Stimulated activated naive CD8-positive, alpha-beta T cell treated with anti-CD3 and anti-CD28 coated beads, Interleukin-15, Interleukin-2, amounts not matched to agents 100 ng/mL and 50 ng/mL, for 24 hours (primary cell): ENCODE measurements around the gene SMIM12.

ENCODE experiments used
- H3K27ac Mint-ChIP-seq: one replicate; pipeline ENCODE4 v1.8.0; 2021; ENCODE audit warnings: mild to moderate bottlenecking, mixed read lengths
- H3K27me3 Mint-ChIP-seq: one replicate; pipeline ENCODE4 v1.8.0; 2021; ENCODE audit warnings: mixed read lengths
- H3K36me3 Mint-ChIP-seq: one replicate; pipeline ENCODE4 v1.8.0; 2021; ENCODE audit warnings: low read depth, mixed read lengths
- H3K4me1 Mint-ChIP-seq: one replicate; pipeline ENCODE4 v1.8.0; 2021; ENCODE audit warnings: low read depth, mixed read lengths
- H3K4me3 Mint-ChIP-seq: one replicate; pipeline ENCODE4 v1.8.0; 2021; ENCODE audit warnings: mild to moderate bottlenecking, mixed read lengths
- H3K9me3 Mint-ChIP-seq: one replicate; pipeline ENCODE4 v1.8.0; 2021; ENCODE audit warnings: mixed read lengths

The SMIM12 gene, protein sequence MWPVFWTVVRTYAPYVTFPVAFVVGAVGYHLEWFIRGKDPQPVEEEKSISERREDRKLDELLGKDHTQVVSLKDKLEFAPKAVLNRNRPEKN

GRCh38 chr1:34859446-34860200 is at the start of gene SMIM12:
SMIM12 (minus strand) TSS chr1:34859749; CDS start chr1:34855977, 3,772 bp downstream.
- Mint-ChIP-seq H3K36me3 (peaks cover 30% of the 10 kb centered on the region), H3K27ac (peak within 1 kb of the TSS; percentile 98), H3K9me3 (no peaks in the 10 kb centered on the region), H3K27me3 (no peaks in the 10 kb centered on the region), H3K4me1 (peaks cover 58% of the 10 kb centered on the region), H3K4me3 (peak within 1 kb of the TSS; percentile 99)

GRCh38 chr1:34908369-34908768 is 48.8 kb upstream of the SMIM12 start:
- Mint-ChIP-seq H3K36me3 (no peaks in the 10 kb centered on the region), H3K9me3 (no peaks in the 10 kb centered on the region), H3K4me3 (no peak overlapping the region), H3K27me3 (no peaks in the 10 kb centered on the region), H3K27ac (no peak overlapping the region), H3K4me1 (no peaks in the 10 kb centered on the region)

DNA sequence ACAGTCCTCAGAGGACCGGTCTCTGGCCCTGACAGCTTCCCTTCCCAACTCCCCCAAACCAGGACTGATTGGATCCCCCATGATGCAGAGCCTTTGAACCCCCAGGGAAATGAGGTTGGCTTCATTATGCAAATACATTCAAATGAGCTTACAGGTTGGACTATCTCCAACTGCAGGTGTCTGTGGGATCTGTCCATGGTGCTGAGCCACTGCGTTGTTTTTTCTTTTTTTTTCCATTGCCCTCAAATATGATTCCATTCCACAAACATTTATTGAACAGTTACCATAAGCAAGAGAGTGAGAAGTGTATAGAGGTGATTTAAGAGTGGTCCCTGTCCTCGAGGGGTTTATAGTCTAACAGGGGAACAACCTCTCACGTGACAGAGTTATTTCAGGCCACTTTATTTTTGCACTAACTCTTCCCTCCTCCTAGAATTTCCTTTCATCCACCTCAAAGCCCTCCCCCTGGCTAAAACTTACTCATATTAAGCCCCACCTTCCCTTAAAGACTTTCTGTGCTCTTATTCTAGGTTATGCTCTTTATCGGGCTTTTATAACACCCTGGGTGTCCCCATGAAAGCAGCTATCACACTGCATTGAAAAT is 48.0 kb upstream of the SMIM12 start:
- no peaks in the 10 kb centered on the region for H3K9me3 Mint-ChIP-seq
- no peaks in the 10 kb centered on the region for H3K4me1 Mint-ChIP-seq
- no peaks in the 10 kb centered on the region for H3K36me3 Mint-ChIP-seq
- no peak overlapping the region for H3K4me3 Mint-ChIP-seq
- H3K27me3 Mint-ChIP-seq, result no peaks in the 10 kb centered on the region
- H3K27ac Mint-ChIP-seq, result no peak overlapping the region

DNA sequence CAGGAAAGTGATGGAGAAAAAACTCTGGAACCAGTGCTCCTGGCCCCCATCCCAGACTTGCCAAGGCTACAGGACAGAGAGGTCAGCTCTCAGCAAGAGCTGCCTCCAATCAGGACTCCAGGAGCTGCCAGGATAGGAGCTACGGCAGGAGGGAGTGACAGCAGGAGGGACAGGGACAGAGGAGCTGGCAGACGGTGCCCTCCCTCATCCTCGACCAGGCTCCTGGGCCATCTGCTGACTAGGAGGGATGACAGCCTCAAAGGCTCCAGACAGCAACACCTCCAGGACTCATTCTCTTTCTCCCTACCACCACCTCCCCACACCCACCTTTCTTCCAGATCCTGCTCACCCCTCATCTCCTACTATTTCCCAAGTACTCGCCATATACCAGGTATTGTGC is 47.2 kb upstream of the SMIM12 start:
- Mint-ChIP-seq H3K27me3 (peaks cover 3% of the 10 kb centered on the region), H3K27ac (no peak overlapping the region), H3K4me3 (no peak overlapping the region), H3K36me3 (no peaks in the 10 kb centered on the region), H3K4me1 (no peaks in the 10 kb centered on the region), H3K9me3 (no peaks in the 10 kb centered on the region)

DNA sequence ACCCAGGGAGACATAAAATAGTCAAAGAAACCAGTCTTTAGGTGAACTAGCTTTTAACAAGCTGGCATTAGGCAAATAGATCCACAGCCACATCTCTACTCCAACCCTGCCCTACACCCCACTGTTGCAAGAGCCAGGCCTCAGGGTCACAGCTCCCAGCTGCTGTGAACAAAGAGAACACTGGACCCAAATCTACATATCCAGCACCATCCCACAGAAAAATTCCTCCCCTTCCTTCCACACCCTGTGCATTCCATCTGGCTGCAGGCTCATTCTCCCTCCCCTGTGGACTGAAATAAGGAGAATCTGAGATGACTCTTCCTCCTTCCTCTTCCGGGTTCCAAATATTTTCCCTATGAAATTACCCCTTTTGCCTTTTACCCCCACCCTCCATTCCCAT is 46.7 kb upstream of the SMIM12 start:
- no peaks in the 10 kb centered on the region for H3K4me1 Mint-ChIP-seq
- H3K36me3 Mint-ChIP-seq, result no peaks in the 10 kb centered on the region
- no peak overlapping the region for H3K4me3 Mint-ChIP-seq
- H3K27me3 Mint-ChIP-seq, result peaks cover 6% of the 10 kb centered on the region
- H3K27ac Mint-ChIP-seq, result no peak overlapping the region
- H3K9me3 Mint-ChIP-seq, result no peaks in the 10 kb centered on the region

DNA sequence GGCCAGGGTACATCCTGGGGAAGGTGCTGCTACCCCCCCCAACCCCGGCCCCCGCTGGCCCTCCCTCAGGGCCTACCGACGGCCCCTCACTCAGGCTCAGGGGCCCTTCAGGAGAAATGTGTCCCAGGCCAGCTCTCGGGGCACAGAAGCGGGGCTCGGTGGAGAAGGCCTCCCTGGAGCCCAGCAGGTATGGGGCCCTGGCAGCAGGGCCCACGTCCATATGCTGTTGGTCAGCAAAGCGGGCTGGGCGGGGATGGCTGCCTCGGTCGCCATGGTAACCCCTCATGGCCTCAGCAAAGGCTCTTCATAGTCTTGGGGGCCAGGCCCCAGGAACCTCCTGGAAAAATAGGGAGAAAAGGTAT is 45.5 kb upstream of the SMIM12 start:
- Mint-ChIP-seq H3K27me3 (peaks cover 6% of the 10 kb centered on the region), H3K9me3 (no peaks in the 10 kb centered on the region), H3K4me1 (no peaks in the 10 kb centered on the region), H3K27ac (no peak overlapping the region), H3K36me3 (no peaks in the 10 kb centered on the region), H3K4me3 (no peak overlapping the region)

DNA sequence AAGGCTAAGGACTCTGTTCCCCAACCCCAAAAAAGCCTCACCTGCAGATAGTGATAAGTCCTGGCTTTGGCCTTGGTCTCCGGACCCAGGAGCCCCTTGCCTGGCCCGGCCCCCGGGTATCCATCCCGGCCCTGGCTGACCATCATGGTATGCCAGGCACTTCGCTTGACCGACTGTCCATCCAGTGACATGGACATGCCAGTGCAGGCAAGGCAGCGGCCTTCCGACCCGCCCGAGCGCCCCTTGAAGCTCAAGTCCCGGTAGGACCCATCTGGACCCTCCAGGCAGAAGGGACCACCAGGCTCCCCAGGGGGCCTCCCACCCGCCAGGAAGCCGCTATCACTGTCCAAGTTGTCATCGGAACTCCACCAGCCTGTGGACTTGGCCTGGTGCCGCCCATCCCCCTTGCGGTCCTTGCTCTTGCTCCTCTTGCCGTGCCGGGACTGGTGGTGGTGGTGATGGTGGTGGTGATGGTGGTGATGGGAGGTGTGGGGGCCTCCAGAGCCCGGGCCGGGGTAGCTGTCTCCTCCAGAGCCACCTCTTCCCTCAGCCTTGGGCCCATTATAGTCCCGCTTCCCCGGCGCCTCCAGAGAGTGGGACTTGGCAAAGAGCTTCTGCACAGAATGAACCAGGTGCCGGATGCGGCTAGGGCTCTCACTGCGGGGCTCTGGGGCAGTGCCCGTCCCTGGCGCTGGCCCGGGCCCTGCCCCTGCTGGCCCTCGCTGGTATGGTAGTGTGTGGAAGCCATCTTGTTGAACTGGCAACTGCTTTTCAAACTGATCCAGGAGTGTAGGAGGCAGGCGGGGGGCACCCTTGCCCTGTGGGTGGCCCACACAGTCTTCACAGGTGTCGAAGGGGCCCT is 44.9 kb upstream of the SMIM12 start:
- peaks cover 6% of the 10 kb centered on the region for H3K27me3 Mint-ChIP-seq
- no peak overlapping the region for H3K27ac Mint-ChIP-seq
- no peaks in the 10 kb centered on the region for H3K4me1 Mint-ChIP-seq
- no peaks in the 10 kb centered on the region for H3K36me3 Mint-ChIP-seq
- no peak overlapping the region for H3K4me3 Mint-ChIP-seq
- H3K9me3 Mint-ChIP-seq, result no peaks in the 10 kb centered on the region

- no peak overlapping the region for H3K4me3 Mint-ChIP-seq
- H3K9me3 Mint-ChIP-seq, result no peaks in the 10 kb centered on the region
- peaks cover 6% of the 10 kb centered on the region for H3K27me3 Mint-ChIP-seq
- no peaks in the 10 kb centered on the region for H3K36me3 Mint-ChIP-seq
- no peaks in the 10 kb centered on the region for H3K4me1 Mint-ChIP-seq
- no peak overlapping the region for H3K27ac Mint-ChIP-seq
Measured at GRCh38 chr1:34901919-34902318, 42.4 kb upstream of the SMIM12 start.

DNA sequence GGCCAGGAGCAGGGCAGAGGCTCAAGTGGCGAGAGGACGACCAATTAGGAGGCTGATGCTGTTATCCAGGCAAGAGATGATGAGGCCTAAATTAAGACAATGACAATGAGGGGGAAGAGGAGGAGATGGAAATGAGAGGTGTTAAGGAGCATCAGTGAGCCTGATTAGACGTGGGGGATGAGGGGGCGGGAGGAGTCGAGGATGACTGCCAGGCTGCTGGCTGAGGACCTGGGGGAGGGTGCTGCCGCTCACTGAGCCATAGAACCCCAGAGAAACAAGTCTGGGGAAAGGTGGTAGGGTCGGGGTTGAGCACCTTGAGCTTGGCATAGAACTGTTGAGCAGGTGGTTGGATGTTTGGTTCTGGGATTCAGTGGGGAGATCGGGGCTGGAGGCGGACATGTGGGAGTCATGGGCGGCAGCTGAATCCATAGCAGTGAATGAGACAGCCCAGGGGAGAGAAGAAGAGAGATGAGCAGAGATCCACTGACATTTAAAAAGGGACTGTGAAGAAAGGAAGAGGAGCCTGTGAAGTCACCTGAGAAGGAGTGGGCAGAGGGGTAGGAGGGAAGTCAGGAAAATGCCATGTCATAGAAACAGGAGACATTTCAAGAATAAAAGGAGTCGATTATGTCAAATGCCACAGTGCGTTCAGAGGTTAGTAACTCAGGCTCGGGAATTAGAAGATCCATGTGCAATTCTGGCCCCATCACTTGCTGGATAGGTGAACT is 41.4 kb upstream of the SMIM12 start:
- Mint-ChIP-seq H3K36me3 (no peaks in the 10 kb centered on the region), H3K4me3 (no peak overlapping the region), H3K27me3 (peaks cover 6% of the 10 kb centered on the region), H3K27ac (no peak overlapping the region), H3K9me3 (no peaks in the 10 kb centered on the region), H3K4me1 (no peaks in the 10 kb centered on the region)

GRCh38 chr1:34899906-34900305 is 40.4 kb upstream of the SMIM12 start:
- Mint-ChIP-seq H3K27me3 (peaks cover 6% of the 10 kb centered on the region), H3K4me3 (no peak overlapping the region), H3K27ac (no peak overlapping the region), H3K36me3 (no peaks in the 10 kb centered on the region), H3K9me3 (no peaks in the 10 kb centered on the region), H3K4me1 (no peaks in the 10 kb centered on the region)

- Mint-ChIP-seq H3K27ac (no peak overlapping the region), H3K36me3 (no peaks in the 10 kb centered on the region), H3K27me3 (peaks cover 6% of the 10 kb centered on the region), H3K9me3 (no peaks in the 10 kb centered on the region), H3K4me1 (no peaks in the 10 kb centered on the region), H3K4me3 (no peak overlapping the region)
Measured at GRCh38 chr1:34899471-34899870, 39.9 kb upstream of the SMIM12 start.

GRCh38 chr1:34898330-34898761 is 38.8 kb upstream of the SMIM12 start:
- H3K27ac Mint-ChIP-seq, result no peak overlapping the region
- no peaks in the 10 kb centered on the region for H3K36me3 Mint-ChIP-seq
- peaks cover 6% of the 10 kb centered on the region for H3K27me3 Mint-ChIP-seq
- H3K4me3 Mint-ChIP-seq, result no peak overlapping the region
- H3K9me3 Mint-ChIP-seq, result no peaks in the 10 kb centered on the region
- H3K4me1 Mint-ChIP-seq, result no peaks in the 10 kb centered on the region

- Mint-ChIP-seq H3K27me3 (peaks cover 2% of the 10 kb centered on the region), H3K9me3 (peaks cover 10% of the 10 kb centered on the region), H3K4me1 (no peaks in the 10 kb centered on the region), H3K4me3 (no peak overlapping the region), H3K27ac (no peak overlapping the region), H3K36me3 (peaks cover 12% of the 10 kb centered on the region)
Measured at GRCh38 chr1:34896612-34897011, 37.1 kb upstream of the SMIM12 start.

DNA sequence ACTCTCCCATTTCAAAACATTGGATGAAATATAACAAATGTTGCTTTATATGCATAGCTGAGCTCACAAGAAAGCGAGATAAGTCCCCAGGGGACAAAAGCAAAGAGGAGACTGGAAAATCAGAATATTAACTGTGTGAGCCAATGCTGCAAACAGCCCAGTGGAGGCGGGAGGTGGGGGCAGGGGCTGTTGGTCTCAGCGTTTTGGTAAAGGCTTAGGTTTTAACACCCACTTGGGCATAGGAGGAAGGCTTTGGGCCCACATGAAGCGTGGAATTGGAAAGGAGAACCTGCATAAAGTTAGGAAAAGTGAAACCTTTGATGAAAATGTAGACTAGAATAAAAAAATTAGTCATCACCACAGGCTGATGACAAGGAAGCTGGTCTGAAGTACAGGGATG is 30.2 kb upstream of the SMIM12 start:
- Mint-ChIP-seq H3K27me3 (peaks cover 35% of the 10 kb centered on the region), H3K36me3 (peaks cover 14% of the 10 kb centered on the region), H3K27ac (no peak overlapping the region), H3K4me1 (peaks cover 4% of the 10 kb centered on the region), H3K9me3 (peaks cover 12% of the 10 kb centered on the region), H3K4me3 (no peak overlapping the region)
